GM12878 (cell line): Measurements from ENCODE around the gene PF4V1. TPM values are rescaled to one million over a fixed set of nuclear protein-coding genes. Genes with fewer than 3 reads are reported as not detected.

Source experiments
- ATAC-seq: fragments of 200-7000 bp; cut with Tn5 transposase; 3 replicates; pipeline ENCODE4 v1.9.1; 2020; ENCODE audit warnings: mild to moderate bottlenecking, moderate library complexity
- BruUV-seq: library from RNA; stranded (reverse); fragments of 400-500 nt; replicated peaks from 2 replicates; lab custom pipeline; 2021; lab: Mats Ljungman, UMichigan
- CTCF ChIA-PET: fragments of 300-600 bp; sonication (Branson Sonifier 250); formaldehyde crosslinking; extraction: SDS; loops from one replicate; lab custom pipeline; 2021; ENCODE audit warnings: inconsistent platforms; lab: Yijun Ruan, JAX
- POLR2A ChIA-PET: fragments of 350-600 bp; formaldehyde crosslinking; extraction: SDS; loops from one replicate; lab custom pipeline; 2021; ENCODE audit warnings: inconsistent platforms; lab: Charles Lee
- RAD21 ChIA-PET: fragments of 300-600 bp; sonication (Branson Sonifier 250); formaldehyde crosslinking; loops from one replicate; lab custom pipeline; 2023; ENCODE audit warnings: antibody characterized with exemption; ENCODE audit not compliant: unreplicated experiment; lab: Charles Lee
- SMC1A ChIA-PET: fragments of 300-600 bp; sonication (Branson Sonifier 250); formaldehyde crosslinking; loops from one replicate; lab custom pipeline; 2023; ENCODE audit not compliant: unreplicated experiment, uncharacterized antibody; lab: Charles Lee
- DNase-seq: peaks from one replicate; pipeline ENCODE4 v3.0.0-alpha.2; 2011; ENCODE audit warnings: low read depth, low spot score
- FAIRE-seq: peaks from 3 replicates; lab custom pipeline; 2011; peaks lifted over from hg19 to GRCh38; lab: Jason Lieb, UNC
- H2AFZ ChIP-seq: 2 replicates; pipeline ENCODE4 v1.6.0; 2011; ENCODE audit warnings: low read depth, low read length, control low read depth; ENCODE audit not compliant: control insufficient read depth
- H3K27ac ChIP-seq: 2 replicates; pipeline ENCODE4 v1.5.1; 2011; ENCODE audit warnings: control low read depth; ENCODE audit not compliant: control insufficient read depth, insufficient read depth
- H3K27me3 ChIP-seq, 2 experiments: replicated peaks in 1 of 2; 2 replicates each; pipeline versions ENCODE4 v1.6.0 to v1.6.1; 2011; ENCODE audit warnings: low read length in 1 of 2; ENCODE audit not compliant: control insufficient read depth in 2 of 2, insufficient read depth in 2 of 2
- H3K36me3 ChIP-seq, 2 experiments: 2 replicates each; pipeline ENCODE4 v1.5.1; 2011; ENCODE audit warnings: low read length in 1 of 2; ENCODE audit not compliant: control insufficient read depth in 2 of 2, insufficient read depth in 2 of 2
- H3K4me1 ChIP-seq: 2 replicates; pipeline ENCODE4 v1.6.1; 2011; ENCODE audit warnings: mild to moderate bottlenecking, low read length, moderate library complexity, mixed read lengths; ENCODE audit not compliant: control insufficient read depth, insufficient read depth
- H3K4me2 ChIP-seq: 2 replicates; pipeline ENCODE4 v1.6.0; 2011; ENCODE audit warnings: control low read depth; ENCODE audit not compliant: control insufficient read depth, insufficient read depth
- H3K4me3 ChIP-seq: fragments of 200-600 bp; sonication (generic); 2 replicates; pipeline ENCODE4 v1.5.1; 2016
- H3K79me2 ChIP-seq: 2 replicates; pipeline ENCODE4 v1.6.0; 2011; ENCODE audit warnings: low read length; ENCODE audit not compliant: control insufficient read depth, insufficient read depth
- H3K9ac ChIP-seq: 2 replicates; pipeline ENCODE4 v1.8.0; 2011; ENCODE audit warnings: low read length, control low read depth, mixed read lengths; ENCODE audit not compliant: control insufficient read depth, insufficient read depth
- H3K9me3 ChIP-seq: replicated peaks from 3 replicates; pipeline ENCODE4 v1.5.1; 2011; ENCODE audit warnings: mild to moderate bottlenecking, low read length; ENCODE audit not compliant: control insufficient read depth, insufficient read depth
- H4K20me1 ChIP-seq: 2 replicates; pipeline ENCODE4 v1.6.0; 2011; ENCODE audit not compliant: control insufficient read depth, insufficient read depth
- BACH1 ChIP-seq: fragments of 450-650 bp; IDR thresholded peaks from 2 replicates; pipeline ENCODE4 v1.6.1; 2017; ENCODE audit warnings: mild to moderate bottlenecking, borderline replicate concordance
- EP300 ChIP-seq, 2 experiments: fragments of 150-350 bp in 1 of 2; IDR thresholded peaks; 2 replicates each; pipeline ENCODE4 v1.6.1; 2011 to 2012; ENCODE audit warnings: low read depth in 2 of 2, low read length in 2 of 2, borderline replicate concordance in 1 of 2, improper control_type of control experiment in 1 of 2, inconsistent platforms in 1 of 2; ENCODE audit not compliant: control insufficient read depth in 1 of 2
- GATAD2B ChIP-seq: fragments of 450-650 bp; conservative IDR thresholded peaks from 2 replicates; pipeline ENCODE4 v1.6.1; 2017; ENCODE audit warnings: low read depth, mild to moderate bottlenecking, moderate library complexity
- KDM1A ChIP-seq: fragments of 200-600 bp; sonication (generic); IDR thresholded peaks from 2 replicates; pipeline ENCODE4 v1.6.1; 2016; ENCODE audit warnings: borderline replicate concordance
- NR2C2 ChIP-seq: IDR thresholded peaks from 2 replicates; pipeline ENCODE4 v1.6.1; 2011; ENCODE audit warnings: borderline replicate concordance, low read depth; ENCODE audit not compliant: control insufficient read depth, insufficient read length
- RAD51 ChIP-seq: fragments of 450-650 bp; IDR thresholded peaks from 2 replicates; pipeline ENCODE4 v1.6.1; 2016; ENCODE audit warnings: moderate library complexity, mild to moderate bottlenecking, inconsistent platforms
- TBL1XR1 ChIP-seq: IDR thresholded peaks from 2 replicates; pipeline ENCODE4 v1.6.1; 2012; ENCODE audit warnings: low read depth, low read length, improper control_type of control experiment
- in situ Hi-C: fragments of 300-500 bp; cut with MboI; formaldehyde crosslinking; loops from 9 replicates; pipeline ENCODE4 v1.14.3; 2018; ENCODE audit warnings: mixed read lengths
- intact Hi-C: fragments of 100-400 bp; cut with micrococcal nuclease; formaldehyde crosslinking; loops from one replicate; pipeline ENCODE4 v1.14.2; 2022; ENCODE audit not compliant: unreplicated experiment
- polyA plus RNA-seq, 11 experiments: library from polyadenylated mRNA; depleted of rRNA in 4 of 11; unstranded in 6 of 11; stranded (reverse) in 5 of 11; fragments of >200 nt; fragmentation: Nextera tagmentation in 4 of 11; fragmentation: Illumina TruSeq in 1 of 11; extraction: Ambion mirVana in 4 of 11; extraction: Trizol in 1 of 11; gene quantifications; 1 replicate in 1 of 11; 2 replicates in 10 of 11; pipeline versions ENCODE4 v1.2.1 to v1.2.3, GENCODE V29; 2011 to 2016; ENCODE audit warnings: inconsistent platforms in 2 of 11, missing spikeins in 2 of 11, low read depth in 1 of 11
- total RNA-seq, 4 experiments: library from RNA; depleted of rRNA in 3 of 4; stranded (reverse); fragments of >200 nt in 3 of 4; fragmentation: Illumina TruSeq in 1 of 4; extraction: Trizol in 1 of 4; gene quantifications; 2 replicates each; pipeline versions ENCODE4 v1.2.1 to v1.2.3, GENCODE V29; 2013 to 2021
- TF ChIP-seq, protein P1 (sequence below): fragments of 150-350 bp; IDR thresholded peaks from 2 replicates; pipeline ENCODE4 v1.6.1; 2014; ENCODE audit warnings: mild to moderate bottlenecking, low read depth, low read length

The PF4V1 gene
- total and polyA plus RNA-seq, 10 of the 15 experiments (the other 5 are each of a cell fraction or from before 2014, with no cell fraction given), result not detected

- no peaks in the 10 kb centered on the region for H3K79me2 ChIP-seq
- H4K20me1 ChIP-seq, result no peaks in the 10 kb centered on the region
- ATAC-seq, result no peak
- in situ Hi-C loops (no loop called here), intact Hi-C loops (loop anchor here (10.0 kb wide), 1 partner anchor 285 kb away; no protein-coding TSS in a partner anchor)
- no peak overlapping the region for H3K27ac ChIP-seq
- H3K9me3 ChIP-seq, result no peaks in the 10 kb centered on the region
- no TSS peak for BruUV-seq
- H3K9ac ChIP-seq, result no peak overlapping the region
- H3K4me3 ChIP-seq, result no peak overlapping the region
- peaks cover 0 to 2% of the 10 kb centered on the region in 2 experiments; a peak in 1 of 4 replicates for H3K27me3 ChIP-seq
- H3K36me3 ChIP-seq, result no peaks in the 10 kb centered on the region
- TF ChIP-seq EP300 (IDR thresholded peaks at IDR 0.05; ENCODE audit: borderline replicate concordance in 1 of 2, control insufficient read depth in 1 of 2, low read depth in 2 of 2, low read length in 2 of 2), result no peak
- TF ChIP-seq TBL1XR1, result no peak
- TF ChIP-seq NR2C2, result no peak
- no peak for TF ChIP-seq KDM1A
- TF ChIP-seq BACH1, result no peak
- TF ChIP-seq GATAD2B, result no peak
- TF ChIP-seq, protein P1, sequence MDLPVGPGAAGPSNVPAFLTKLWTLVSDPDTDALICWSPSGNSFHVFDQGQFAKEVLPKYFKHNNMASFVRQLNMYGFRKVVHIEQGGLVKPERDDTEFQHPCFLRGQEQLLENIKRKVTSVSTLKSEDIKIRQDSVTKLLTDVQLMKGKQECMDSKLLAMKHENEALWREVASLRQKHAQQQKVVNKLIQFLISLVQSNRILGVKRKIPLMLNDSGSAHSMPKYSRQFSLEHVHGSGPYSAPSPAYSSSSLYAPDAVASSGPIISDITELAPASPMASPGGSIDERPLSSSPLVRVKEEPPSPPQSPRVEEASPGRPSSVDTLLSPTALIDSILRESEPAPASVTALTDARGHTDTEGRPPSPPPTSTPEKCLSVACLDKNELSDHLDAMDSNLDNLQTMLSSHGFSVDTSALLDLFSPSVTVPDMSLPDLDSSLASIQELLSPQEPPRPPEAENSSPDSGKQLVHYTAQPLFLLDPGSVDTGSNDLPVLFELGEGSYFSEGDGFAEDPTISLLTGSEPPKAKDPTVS, result no peak
- no peak for TF ChIP-seq RAD51
- no peak overlapping the region for H2AFZ ChIP-seq
- no peak for FAIRE-seq
- ChIA-PET SMC1A (interaction anchor here (0.6 to 1.2 kb wide), 7 partner anchors 9 to 194 kb away, joined by 3 to 4 read pairs (median 3); no protein-coding TSS in a partner anchor), POLR2A (no interaction called here), RAD21 (no interaction called here), CTCF (interaction anchor here (1.2 to 1.8 kb wide), 5 partner anchors 9 to 275 kb away, joined by 3 to 7 read pairs (median 4); no protein-coding TSS in a partner anchor)
- DNase-seq, result no peak
- no peak overlapping the region for H3K4me2 ChIP-seq
- H3K4me1 ChIP-seq, result no peaks in the 10 kb centered on the region
Observed at GRCh38 chr4:73859614-73860088, 6.6 kb downstream of the PF4V1 start.
